Measurements from ENCODE around the gene PDE1C.

- TF ChIP-seq CTCF (conservative IDR thresholded peaks at IDR 0.05) (no peak), ZFX (IDR thresholded peaks at IDR 0.05) (no peak)
These were observed 293.6 kb downstream of the PDE1C start for GRCh38 chr7:31776616-31777015.
